ENCODE measurements around the gene ARHGAP18. TPM values are rescaled to one million over a fixed set of nuclear protein-coding genes. Genes with fewer than 3 reads are reported as not detected.
A peak's percentile ranks its signal among the peaks of the same experiment; 100 is the strongest.

ARHGAP18 gene
- total and polyA plus RNA-seq, 10 of the 15 experiments (the other 5 are each of a cell fraction or from before 2014, with no cell fraction given), result 18.2 to 52.2 (median 31.7) TPM

DNA sequence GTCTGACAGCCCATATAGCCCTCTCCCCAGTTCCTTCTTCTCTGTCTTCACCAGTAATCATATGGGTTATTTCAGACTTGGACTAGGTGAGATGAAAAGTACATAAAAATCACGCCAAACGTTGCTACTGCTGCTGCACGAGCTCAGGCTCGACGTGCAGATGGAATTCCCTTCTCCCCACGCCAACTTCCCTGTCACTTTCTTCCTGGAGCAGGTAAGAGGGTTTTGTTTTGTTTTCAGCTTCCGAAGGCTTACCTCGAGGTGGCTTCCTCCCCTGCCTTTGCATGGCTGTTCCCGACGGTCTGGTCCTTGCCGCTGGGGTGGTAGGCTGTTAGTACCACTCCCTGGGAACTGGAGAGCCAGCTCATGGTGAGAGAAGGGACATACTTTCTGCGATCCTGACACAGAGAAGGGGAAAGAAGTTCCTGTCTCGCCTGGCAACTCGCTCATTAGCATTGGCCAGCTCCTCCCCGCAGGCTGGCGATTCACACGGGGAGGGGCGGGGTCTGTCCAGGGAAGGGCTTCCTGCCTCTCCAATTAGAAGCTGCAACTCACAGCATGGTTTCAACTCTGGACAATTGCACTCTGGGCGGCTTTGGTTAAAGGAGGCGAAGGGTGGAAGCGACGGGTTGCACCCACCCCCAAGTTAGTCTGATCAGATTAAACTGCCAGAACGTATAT lies at the start of gene ARHGAP18 (continued):
- TF ChIP-seq, protein P1, sequence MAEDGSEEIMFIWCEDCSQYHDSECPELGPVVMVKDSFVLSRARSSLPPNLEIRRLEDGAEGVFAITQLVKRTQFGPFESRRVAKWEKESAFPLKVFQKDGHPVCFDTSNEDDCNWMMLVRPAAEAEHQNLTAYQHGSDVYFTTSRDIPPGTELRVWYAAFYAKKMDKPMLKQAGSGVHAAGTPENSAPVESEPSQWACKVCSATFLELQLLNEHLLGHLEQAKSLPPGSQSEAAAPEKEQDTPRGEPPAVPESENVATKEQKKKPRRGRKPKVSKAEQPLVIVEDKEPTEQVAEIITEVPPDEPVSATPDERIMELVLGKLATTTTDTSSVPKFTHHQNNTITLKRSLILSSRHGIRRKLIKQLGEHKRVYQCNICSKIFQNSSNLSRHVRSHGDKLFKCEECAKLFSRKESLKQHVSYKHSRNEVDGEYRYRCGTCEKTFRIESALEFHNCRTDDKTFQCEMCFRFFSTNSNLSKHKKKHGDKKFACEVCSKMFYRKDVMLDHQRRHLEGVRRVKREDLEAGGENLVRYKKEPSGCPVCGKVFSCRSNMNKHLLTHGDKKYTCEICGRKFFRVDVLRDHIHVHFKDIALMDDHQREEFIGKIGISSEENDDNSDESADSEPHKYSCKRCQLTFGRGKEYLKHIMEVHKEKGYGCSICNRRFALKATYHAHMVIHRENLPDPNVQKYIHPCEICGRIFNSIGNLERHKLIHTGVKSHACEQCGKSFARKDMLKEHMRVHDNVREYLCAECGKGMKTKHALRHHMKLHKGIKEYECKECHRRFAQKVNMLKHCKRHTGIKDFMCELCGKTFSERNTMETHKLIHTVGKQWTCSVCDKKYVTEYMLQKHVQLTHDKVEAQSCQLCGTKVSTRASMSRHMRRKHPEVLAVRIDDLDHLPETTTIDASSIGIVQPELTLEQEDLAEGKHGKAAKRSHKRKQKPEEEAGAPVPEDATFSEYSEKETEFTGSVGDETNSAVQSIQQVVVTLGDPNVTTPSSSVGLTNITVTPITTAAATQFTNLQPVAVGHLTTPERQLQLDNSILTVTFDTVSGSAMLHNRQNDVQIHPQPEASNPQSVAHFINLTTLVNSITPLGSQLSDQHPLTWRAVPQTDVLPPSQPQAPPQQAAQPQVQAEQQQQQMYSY (CRISPR knock-in tag; IDR thresholded peaks at IDR 0.05), result no peak
- TF ChIP-seq, protein P2, sequence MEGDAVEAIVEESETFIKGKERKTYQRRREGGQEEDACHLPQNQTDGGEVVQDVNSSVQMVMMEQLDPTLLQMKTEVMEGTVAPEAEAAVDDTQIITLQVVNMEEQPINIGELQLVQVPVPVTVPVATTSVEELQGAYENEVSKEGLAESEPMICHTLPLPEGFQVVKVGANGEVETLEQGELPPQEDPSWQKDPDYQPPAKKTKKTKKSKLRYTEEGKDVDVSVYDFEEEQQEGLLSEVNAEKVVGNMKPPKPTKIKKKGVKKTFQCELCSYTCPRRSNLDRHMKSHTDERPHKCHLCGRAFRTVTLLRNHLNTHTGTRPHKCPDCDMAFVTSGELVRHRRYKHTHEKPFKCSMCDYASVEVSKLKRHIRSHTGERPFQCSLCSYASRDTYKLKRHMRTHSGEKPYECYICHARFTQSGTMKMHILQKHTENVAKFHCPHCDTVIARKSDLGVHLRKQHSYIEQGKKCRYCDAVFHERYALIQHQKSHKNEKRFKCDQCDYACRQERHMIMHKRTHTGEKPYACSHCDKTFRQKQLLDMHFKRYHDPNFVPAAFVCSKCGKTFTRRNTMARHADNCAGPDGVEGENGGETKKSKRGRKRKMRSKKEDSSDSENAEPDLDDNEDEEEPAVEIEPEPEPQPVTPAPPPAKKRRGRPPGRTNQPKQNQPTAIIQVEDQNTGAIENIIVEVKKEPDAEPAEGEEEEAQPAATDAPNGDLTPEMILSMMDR (IDR thresholded peaks at IDR 0.05 in 2 of 3, conservative IDR thresholded peaks at IDR 0.05 in 1 of 3; ENCODE audit: control insufficient read depth in 2 of 3, extremely low read depth in 1 of 3, insufficient read depth in 1 of 3, low read depth in 3 of 3, low read length in 3 of 3), result no peak
- TF ChIP-seq BACH1 (IDR thresholded peaks at IDR 0.05; ENCODE audit: borderline replicate concordance) (0 out of 2 replicates have a peak, but pooled peaks have one; percentile 39), CREM (IDR thresholded peaks at IDR 0.05; ENCODE audit: low read depth) (no peak), BCL11A (IDR thresholded peaks at IDR 0.05; ENCODE audit: low read depth, low read length) (no peak), MTA2 (IDR thresholded peaks at IDR 0.05; ENCODE audit: low read depth) (no peak), HCFC1 (IDR thresholded peaks at IDR 0.05; ENCODE audit: low read length) (no peak), POLR2AphosphoS5 (IDR thresholded peaks at IDR 0.05; ENCODE audit: low read length) (peak; percentile 75), SMAD1 (IDR thresholded peaks at IDR 0.05; ENCODE audit: low read depth, partially characterized antibody) (no peak), STAT3 (IDR thresholded peaks at IDR 0.05; ENCODE audit: low read depth, low read length) (no peak), SMAD5 (IDR thresholded peaks at IDR 0.05; ENCODE audit: low read depth) (peak; percentile 84), SREBF1 (IDR thresholded peaks at IDR 0.05; ENCODE audit: low read length) (no peak), IRF4 (IDR thresholded peaks at IDR 0.05; ENCODE audit: low read depth, low read length) (no peak), POU2F2 (IDR thresholded peaks at IDR 0.05; ENCODE audit: borderline replicate concordance, low read depth, low read length) (peak; percentile 70; the same call in 2 of the 3 replicates), SRF (IDR thresholded peaks at IDR 0.05; ENCODE audit: low read depth in 2 of 2, low read length in 2 of 2) (0 out of 4 replicates have a peak, but pooled peaks of 1 of the 2 experiments have one; percentile 33)
- TF ChIP-seq, protein P3, sequence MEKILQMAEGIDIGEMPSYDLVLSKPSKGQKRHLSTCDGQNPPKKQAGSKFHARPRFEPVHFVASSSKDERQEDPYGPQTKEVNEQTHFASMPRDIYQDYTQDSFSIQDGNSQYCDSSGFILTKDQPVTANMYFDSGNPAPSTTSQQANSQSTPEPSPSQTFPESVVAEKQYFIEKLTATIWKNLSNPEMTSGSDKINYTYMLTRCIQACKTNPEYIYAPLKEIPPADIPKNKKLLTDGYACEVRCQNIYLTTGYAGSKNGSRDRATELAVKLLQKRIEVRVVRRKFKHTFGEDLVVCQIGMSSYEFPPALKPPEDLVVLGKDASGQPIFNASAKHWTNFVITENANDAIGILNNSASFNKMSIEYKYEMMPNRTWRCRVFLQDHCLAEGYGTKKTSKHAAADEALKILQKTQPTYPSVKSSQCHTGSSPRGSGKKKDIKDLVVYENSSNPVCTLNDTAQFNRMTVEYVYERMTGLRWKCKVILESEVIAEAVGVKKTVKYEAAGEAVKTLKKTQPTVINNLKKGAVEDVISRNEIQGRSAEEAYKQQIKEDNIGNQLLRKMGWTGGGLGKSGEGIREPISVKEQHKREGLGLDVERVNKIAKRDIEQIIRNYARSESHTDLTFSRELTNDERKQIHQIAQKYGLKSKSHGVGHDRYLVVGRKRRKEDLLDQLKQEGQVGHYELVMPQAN (conservative IDR thresholded peaks at IDR 0.05), result peak; percentile 46; the same call in 1 of the 2 replicates
- TF ChIP-seq, protein P4, sequence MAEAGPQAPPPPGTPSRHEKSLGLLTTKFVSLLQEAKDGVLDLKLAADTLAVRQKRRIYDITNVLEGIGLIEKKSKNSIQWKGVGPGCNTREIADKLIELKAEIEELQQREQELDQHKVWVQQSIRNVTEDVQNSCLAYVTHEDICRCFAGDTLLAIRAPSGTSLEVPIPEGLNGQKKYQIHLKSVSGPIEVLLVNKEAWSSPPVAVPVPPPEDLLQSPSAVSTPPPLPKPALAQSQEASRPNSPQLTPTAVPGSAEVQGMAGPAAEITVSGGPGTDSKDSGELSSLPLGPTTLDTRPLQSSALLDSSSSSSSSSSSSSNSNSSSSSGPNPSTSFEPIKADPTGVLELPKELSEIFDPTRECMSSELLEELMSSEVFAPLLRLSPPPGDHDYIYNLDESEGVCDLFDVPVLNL (IDR thresholded peaks at IDR 0.05; ENCODE audit: low read depth, low read length), result no peak
- TF ChIP-seq, protein P5, sequence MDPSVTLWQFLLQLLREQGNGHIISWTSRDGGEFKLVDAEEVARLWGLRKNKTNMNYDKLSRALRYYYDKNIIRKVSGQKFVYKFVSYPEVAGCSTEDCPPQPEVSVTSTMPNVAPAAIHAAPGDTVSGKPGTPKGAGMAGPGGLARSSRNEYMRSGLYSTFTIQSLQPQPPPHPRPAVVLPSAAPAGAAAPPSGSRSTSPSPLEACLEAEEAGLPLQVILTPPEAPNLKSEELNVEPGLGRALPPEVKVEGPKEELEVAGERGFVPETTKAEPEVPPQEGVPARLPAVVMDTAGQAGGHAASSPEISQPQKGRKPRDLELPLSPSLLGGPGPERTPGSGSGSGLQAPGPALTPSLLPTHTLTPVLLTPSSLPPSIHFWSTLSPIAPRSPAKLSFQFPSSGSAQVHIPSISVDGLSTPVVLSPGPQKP (IDR thresholded peaks at IDR 0.05; ENCODE audit: low read depth, low read length), result no peak

All from GM12878 (cell line).